ENCODE data around the gene KCTD4.

DNA sequence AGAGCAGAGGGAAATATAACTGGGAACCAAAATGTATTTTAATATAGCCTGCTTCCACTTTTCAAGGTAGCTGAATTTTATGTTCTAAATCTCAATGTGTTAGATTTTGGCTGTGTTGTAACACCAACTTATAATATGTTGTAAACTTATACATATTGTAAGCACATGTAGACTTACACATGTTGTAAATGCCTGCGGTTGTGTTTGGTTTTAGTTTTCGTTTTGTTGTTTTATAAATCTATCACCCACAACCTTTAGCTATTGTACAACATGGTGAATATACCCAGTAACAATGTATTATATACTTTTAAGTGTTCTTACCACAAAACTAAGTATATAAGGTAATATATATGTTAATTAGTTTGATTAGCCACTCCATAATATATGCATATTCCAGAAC, 15.6 kb downstream of the KCTD4 start:
- TF ChIP-seq EZH2 (IDR thresholded peaks at IDR 0.05; ENCODE audit: low read depth) = no peak
- TF ChIP-seq, protein P1, sequence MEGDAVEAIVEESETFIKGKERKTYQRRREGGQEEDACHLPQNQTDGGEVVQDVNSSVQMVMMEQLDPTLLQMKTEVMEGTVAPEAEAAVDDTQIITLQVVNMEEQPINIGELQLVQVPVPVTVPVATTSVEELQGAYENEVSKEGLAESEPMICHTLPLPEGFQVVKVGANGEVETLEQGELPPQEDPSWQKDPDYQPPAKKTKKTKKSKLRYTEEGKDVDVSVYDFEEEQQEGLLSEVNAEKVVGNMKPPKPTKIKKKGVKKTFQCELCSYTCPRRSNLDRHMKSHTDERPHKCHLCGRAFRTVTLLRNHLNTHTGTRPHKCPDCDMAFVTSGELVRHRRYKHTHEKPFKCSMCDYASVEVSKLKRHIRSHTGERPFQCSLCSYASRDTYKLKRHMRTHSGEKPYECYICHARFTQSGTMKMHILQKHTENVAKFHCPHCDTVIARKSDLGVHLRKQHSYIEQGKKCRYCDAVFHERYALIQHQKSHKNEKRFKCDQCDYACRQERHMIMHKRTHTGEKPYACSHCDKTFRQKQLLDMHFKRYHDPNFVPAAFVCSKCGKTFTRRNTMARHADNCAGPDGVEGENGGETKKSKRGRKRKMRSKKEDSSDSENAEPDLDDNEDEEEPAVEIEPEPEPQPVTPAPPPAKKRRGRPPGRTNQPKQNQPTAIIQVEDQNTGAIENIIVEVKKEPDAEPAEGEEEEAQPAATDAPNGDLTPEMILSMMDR (conservative IDR thresholded peaks at IDR 0.05) = no peak

All from PC-9 (cell line).